Keratinocyte (primary cell): ENCODE data around the gene UNC119B. TPM values are rescaled to one million over a fixed set of nuclear protein-coding genes. Genes with fewer than 3 reads are reported as not detected.

ENCODE experiments used
- DNase-seq: peaks from one replicate; pipeline ENCODE4 v3.0.0-alpha.2; 2011; ENCODE audit warnings: low read depth, missing footprints, low spot score
- FAIRE-seq: peaks from 2 replicates; lab custom pipeline; 2011; peaks lifted over from hg19 to GRCh38; lab: Jason Lieb, UNC
- H2AFZ ChIP-seq: 2 replicates; pipeline ENCODE4 v1.6.0; 2012; ENCODE audit warnings: low read length, control low read depth, inconsistent platforms; ENCODE audit not compliant: control insufficient read depth
- H3K27ac ChIP-seq: 2 replicates; pipeline ENCODE4 v1.5.1; 2011; ENCODE audit warnings: low read length; ENCODE audit not compliant: control insufficient read depth, insufficient read depth
- H3K27me3 ChIP-seq: 3 replicates; pipeline ENCODE4 v1.6.0; 2011; ENCODE audit warnings: low read length; ENCODE audit not compliant: control insufficient read depth, insufficient read depth; ENCODE audit errors: extremely low read depth
- H3K36me3 ChIP-seq, 2 experiments: 2 replicates in 1 of 2; 3 replicates in 1 of 2; pipeline ENCODE4 v1.5.1; 2011; ENCODE audit warnings: low read length in 2 of 2, mild to moderate bottlenecking in 1 of 2; ENCODE audit not compliant: control insufficient read depth in 2 of 2, insufficient read depth in 2 of 2; ENCODE audit errors: extremely low read depth in 1 of 2
- H3K4me1 ChIP-seq: 3 replicates; pipeline ENCODE4 v1.5.1; 2011; ENCODE audit warnings: low read length; ENCODE audit not compliant: control insufficient read depth, insufficient read depth; ENCODE audit errors: extremely low read depth
- H3K4me2 ChIP-seq: 3 replicates; pipeline ENCODE4 v1.6.0; 2011; ENCODE audit warnings: low read depth, low read length; ENCODE audit not compliant: control insufficient read depth, insufficient read depth; ENCODE audit errors: extremely low read depth
- H3K4me3 ChIP-seq, 3 experiments: fragments of 200-600 bp in 1 of 3; sonication (generic) in 1 of 3; 2 replicates in 2 of 3; 3 replicates in 1 of 3; pipeline ENCODE4 v1.5.1; 2011 to 2016; ENCODE audit warnings: low read length in 3 of 3, mild to moderate bottlenecking in 3 of 3, control low read depth in 2 of 3, inconsistent platforms in 1 of 3, low read depth in 1 of 3, mixed read lengths in 1 of 3, mixed run types in 1 of 3, moderate library complexity in 1 of 3; ENCODE audit not compliant: control insufficient read depth in 2 of 3, insufficient read depth in 2 of 3; ENCODE audit errors: extremely low read depth in 1 of 3
- H3K79me2 ChIP-seq: 2 replicates; pipeline ENCODE4 v1.6.0; 2012; ENCODE audit warnings: low read length; ENCODE audit not compliant: control insufficient read depth, insufficient read depth
- H3K9ac ChIP-seq: 3 replicates; pipeline ENCODE4 v1.6.0; 2011; ENCODE audit warnings: low read length; ENCODE audit not compliant: control insufficient read depth, insufficient read depth; ENCODE audit errors: extremely low read depth
- H3K9me1 ChIP-seq: 3 replicates; pipeline ENCODE4 v1.6.0; 2011; ENCODE audit warnings: low read length; ENCODE audit not compliant: control insufficient read depth, insufficient read depth; ENCODE audit errors: extremely low read depth
- H3K9me3 ChIP-seq: 2 replicates; pipeline ENCODE4 v1.5.1; 2012; ENCODE audit warnings: low read depth, low read length; ENCODE audit not compliant: control insufficient read depth
- H4K20me1 ChIP-seq: 3 replicates; pipeline ENCODE4 v1.6.0; 2011; ENCODE audit warnings: low read length; ENCODE audit not compliant: control insufficient read depth, insufficient read depth; ENCODE audit errors: extremely low read depth
- CTCF ChIP-seq, 3 experiments: IDR thresholded peaks in 1 of 3; conservative IDR thresholded peaks in 1 of 3; optimal IDR thresholded peaks in 1 of 3; 2 replicates in 2 of 3; 3 replicates in 1 of 3; pipeline versions ENCODE3 to v1.5.1; 2011; ENCODE audit warnings: low read length in 3 of 3, mild to moderate bottlenecking in 3 of 3, moderate library complexity in 2 of 3, control low read depth in 1 of 3, inconsistent platforms in 1 of 3; ENCODE audit not compliant: insufficient read depth in 2 of 3; ENCODE audit errors: extremely low read depth in 1 of 3
- EZH2 ChIP-seq: IDR thresholded peaks from one replicate; pipeline ENCODE4 v1.6.1; 2012; ENCODE audit warnings: inconsistent platforms, mild to moderate bottlenecking, low read length, moderate library complexity
- dilution Hi-C: fragments of 300-500 bp; cut with MboI; formaldehyde crosslinking; loops from one replicate; pipeline ENCODE4 v1.7.0; 2020; ENCODE audit warnings: low sequenced_read_pairs; ENCODE audit not compliant: extremely low pct_ligation_motif_present
- polyA plus RNA-seq, 5 experiments: library from polyadenylated mRNA; depleted of rRNA in 3 of 5; stranded (reverse) in 3 of 5; stranded (forward) in 1 of 5; unstranded in 1 of 5; fragments of >200 nt; gene quantifications; 1 replicate in 1 of 5; 2 replicates in 3 of 5; 3 replicates in 1 of 5; pipeline versions ENCODE4 v1.2.1 to v1.2.3, GENCODE V29; 2011 to 2012; ENCODE audit warnings: missing spikeins in 2 of 5, low read depth in 1 of 5, low replicate concordance in 1 of 5

Gene UNC119B
- polyA plus RNA-seq, 1 donor (not counting 4 experiments of a cell fraction or from before 2014, with no cell fraction given), result 22.0 TPM

GRCh38 chr12:120741476-120742421 is 31.5 kb downstream of the UNC119B start:
- H3K9me3 ChIP-seq, result no peaks in the 10 kb centered on the region
- no peaks in the 10 kb centered on the region for H3K4me1 ChIP-seq
- TF ChIP-seq CTCF (optimal IDR thresholded peaks at IDR 0.05 in 1 of 3, IDR thresholded peaks at IDR 0.05 in 1 of 3, conservative IDR thresholded peaks at IDR 0.05 in 1 of 3; ENCODE audit: extremely low read depth in 1 of 3, insufficient read depth in 2 of 3, low read length in 3 of 3) (no peak), EZH2 (no peak)
- FAIRE-seq, result no peak
- no peak overlapping the region for H3K27ac ChIP-seq
- H3K79me2 ChIP-seq, result no peaks in the 10 kb centered on the region
- dilution Hi-C loops, result no loop called here
- DNase-seq, result no peak
- H3K9ac ChIP-seq, result no peak overlapping the region
- H3K9me1 ChIP-seq, result no peaks in the 10 kb centered on the region
- H3K27me3 ChIP-seq, result no peaks in the 10 kb centered on the region
- no peak overlapping the region for H2AFZ ChIP-seq
- no peaks in the 10 kb centered on the region for H3K36me3 ChIP-seq
- H4K20me1 ChIP-seq, result no peaks in the 10 kb centered on the region
- no peak overlapping the region for H3K4me3 ChIP-seq
- H3K4me2 ChIP-seq, result no peak overlapping the region

- Histone ChIP-seq H3K4me2 (no peak overlapping the region), H3K36me3 (no peaks in the 10 kb centered on the region), H3K9ac (no peak overlapping the region), H3K4me1 (no peaks in the 10 kb centered on the region), H2AFZ (no peak overlapping the region), H4K20me1 (no peaks in the 10 kb centered on the region), H3K79me2 (no peaks in the 10 kb centered on the region), H3K27ac (no peak overlapping the region), H3K27me3 (no peaks in the 10 kb centered on the region), H3K9me1 (no peaks in the 10 kb centered on the region), H3K9me3 (no peaks in the 10 kb centered on the region), H3K4me3 (no peak overlapping the region)
- dilution Hi-C loops, result no loop called here
- DNase-seq (no peak), FAIRE-seq (no peak)
- TF ChIP-seq EZH2, result no peak
- no peak for TF ChIP-seq CTCF (optimal IDR thresholded peaks at IDR 0.05 in 1 of 3, IDR thresholded peaks at IDR 0.05 in 1 of 3, conservative IDR thresholded peaks at IDR 0.05 in 1 of 3; ENCODE audit: extremely low read depth in 1 of 3, insufficient read depth in 2 of 3, low read length in 3 of 3)
These were observed 34.8 kb downstream of the UNC119B start for GRCh38 chr12:120744922-120745493.
